ENCODE results near the gene CXXC1.
A peak's percentile ranks its signal among the peaks of the same experiment; 100 is the strongest.

The CXXC1 gene

GRCh38 chr18:50287441-50288347, at the start of gene CXXC1:
Gene CXXC1 (minus strand): TSS chr18:50287692. CDS start chr18:50287589, 103 bp downstream.
- H3K4me3 ChIP-seq (ENCODE audit: control insufficient read depth, low read depth, low read length) = peak within 1 kb of the TSS; percentile 92
- peak; percentile 100 for DNase-seq (ENCODE audit: low read depth)
- TF ChIP-seq CTCF (conservative IDR thresholded peaks at IDR 0.05; ENCODE audit: control insufficient read depth, insufficient read depth, low read depth, low read length) = peak; percentile 26

- no peak for TF ChIP-seq CTCF (conservative IDR thresholded peaks at IDR 0.05; ENCODE audit: control insufficient read depth, insufficient read depth, low read depth, low read length)
- DNase-seq (ENCODE audit: low read depth) = no peak
- no peak overlapping the region for H3K4me3 ChIP-seq (ENCODE audit: control insufficient read depth, low read depth, low read length)
Observed at GRCh38 chr18:50334546-50335152, 47.2 kb upstream of the CXXC1 start.

DNA sequence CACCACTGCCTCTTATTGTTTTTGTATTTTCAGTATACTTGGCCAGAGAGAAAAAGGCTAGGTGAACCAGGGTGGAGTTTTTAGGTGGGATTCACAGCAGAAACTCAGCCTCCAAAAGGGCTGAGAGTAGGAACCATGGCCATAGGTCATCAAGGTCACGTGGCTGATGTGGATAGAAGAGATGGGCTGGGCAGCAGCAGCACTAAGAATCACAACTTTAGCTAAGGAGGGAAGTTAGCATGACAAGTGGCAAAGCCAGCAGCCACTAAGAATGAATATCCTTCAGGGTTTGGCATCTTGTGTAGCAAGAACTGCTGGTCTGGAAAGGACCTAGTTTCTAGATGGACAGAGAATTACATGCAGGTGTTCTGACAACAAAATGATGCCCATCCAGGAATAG, 44.2 kb upstream of the CXXC1 start:
- TF ChIP-seq CTCF (conservative IDR thresholded peaks at IDR 0.05; ENCODE audit: control insufficient read depth, insufficient read depth, low read depth, low read length) = no peak
- no peak overlapping the region for H3K4me3 ChIP-seq (ENCODE audit: control insufficient read depth, low read depth, low read length)
- DNase-seq (ENCODE audit: low read depth) = no peak

- TF ChIP-seq CTCF (conservative IDR thresholded peaks at IDR 0.05; ENCODE audit: control insufficient read depth, insufficient read depth, low read depth, low read length) = no peak
- DNase-seq (ENCODE audit: low read depth) = no peak
- H3K4me3 ChIP-seq (ENCODE audit: control insufficient read depth, low read depth, low read length) = no peak overlapping the region
Observed at GRCh38 chr18:50330176-50330575, 42.7 kb upstream of the CXXC1 start.

GRCh38 chr18:50327983-50328382, 40.5 kb upstream of the CXXC1 start:
- no peak for TF ChIP-seq CTCF (conservative IDR thresholded peaks at IDR 0.05; ENCODE audit: control insufficient read depth, insufficient read depth, low read depth, low read length)
- H3K4me3 ChIP-seq (ENCODE audit: control insufficient read depth, low read depth, low read length) = no peak overlapping the region
- DNase-seq (ENCODE audit: low read depth) = no peak

- DNase-seq (ENCODE audit: low read depth) = no peak
- no peak overlapping the region for H3K4me3 ChIP-seq (ENCODE audit: control insufficient read depth, low read depth, low read length)
- no peak for TF ChIP-seq CTCF (conservative IDR thresholded peaks at IDR 0.05; ENCODE audit: control insufficient read depth, insufficient read depth, low read depth, low read length)
Observed at GRCh38 chr18:50320719-50321118, 33.2 kb upstream of the CXXC1 start.
